ENCODE measurements around the gene ETF1. TPM values are rescaled to one million over a fixed set of nuclear protein-coding genes. Genes with fewer than 3 reads are reported as not detected.

ETF1 gene
- total and polyA plus RNA-seq, 9 of the 15 experiments (the other 6 are each of a cell fraction or from before 2014, with no cell fraction given), result 53.7 to 209 (median 164) TPM

- TF ChIP-seq ZNF282 (CRISPR knock-in tag; IDR thresholded peaks at IDR 0.05) (0 out of 2 replicates have a peak, but pooled peaks have one; percentile 14), SMAD4 (CRISPR knock-in tag; conservative IDR thresholded peaks at IDR 0.05) (no peak), ETS1 (conservative IDR thresholded peaks at IDR 0.05; ENCODE audit: control insufficient read depth, low read depth, low read length) (peak; percentile 70), CLOCK (CRISPR knock-in tag; IDR thresholded peaks at IDR 0.05; ENCODE audit: borderline replicate concordance) (no peak), ZNF76 (CRISPR knock-in tag; IDR thresholded peaks at IDR 0.05; ENCODE audit: borderline replicate concordance) (no peak), LARP7 (IDR thresholded peaks at IDR 0.05) (0 out of 2 replicates have a peak, but pooled peaks have one; percentile 12), FOXA3 (CRISPR knock-in tag; conservative IDR thresholded peaks at IDR 0.05 in 1 of 2, IDR thresholded peaks at IDR 0.05 in 1 of 2) (0 out of 4 replicates have a peak, but pooled peaks of 1 of the 2 experiments have one; percentile 6)
Observed at GRCh38 chr5:138466125-138466899, 76.7 kb downstream of the ETF1 start (continued).
